Measurements from ENCODE around the gene TSEN54. TPM values are rescaled to one million over a fixed set of nuclear protein-coding genes. Genes with fewer than 3 reads are reported as not detected.

The TSEN54 gene
- total RNA-seq, 4 donors from 2014 or later = 15.4 to 31.2 (median 17.8) TPM

GRCh38 chr17:75492555-75493168 lies 23.7 kb upstream of the TSEN54 start:
- DNase-seq = no peak
- H3K4me1 ChIP-seq = peaks cover 34 to 36% of the 10 kb centered on the region in 2 donors
- no peaks in the 10 kb centered on the region for H3K27me3 ChIP-seq
- no peak overlapping the region for H3K27ac ChIP-seq
- peaks cover 0 to 58% of the 10 kb centered on the region in 2 donors for H3K36me3 ChIP-seq
- ATAC-seq = no peak
- no peaks in the 10 kb centered on the region for H3K9me3 ChIP-seq
- no peak overlapping the region for H3K4me3 ChIP-seq
- in situ Hi-C loops (cut with MboI; ENCODE audit: low sequenced_read_pairs in 4 of 4) = loop anchor here in 1 of 4 donors (10.0 kb wide), 1 partner anchor 58 kb away; no protein-coding TSS in a partner anchor
- TF ChIP-seq CTCF (IDR thresholded peaks at IDR 0.05 in 4 of 5, conservative IDR thresholded peaks at IDR 0.05 in 1 of 5) (no peak), POLR2A (IDR thresholded peaks at IDR 0.05) (no peak)
- intact Hi-C loops (cut with DNase I; ENCODE audit: low total_unique reads) = no loop called here

- DNase-seq (no peak), ATAC-seq (no peak)
- Histone ChIP-seq H3K4me3 (no peak overlapping the region), H3K36me3 (peaks cover 0 to 68% of the 10 kb centered on the region in 2 donors), H3K9me3 (no peaks in the 10 kb centered on the region), H3K4me1 (peaks cover 25 to 27% of the 10 kb centered on the region in 2 donors), H3K27me3 (no peaks in the 10 kb centered on the region), H3K27ac (no peak overlapping the region)
- TF ChIP-seq POLR2A (IDR thresholded peaks at IDR 0.05) (no peak), CTCF (IDR thresholded peaks at IDR 0.05 in 4 of 5, conservative IDR thresholded peaks at IDR 0.05 in 1 of 5) (no peak)
- intact Hi-C loops (cut with DNase I; ENCODE audit: low total_unique reads) = no loop called here
- in situ Hi-C loops (cut with MboI; ENCODE audit: low sequenced_read_pairs in 4 of 4) = loop anchor here in 1 of 4 donors (10.0 kb wide), 1 partner anchor 59 kb away; no protein-coding TSS in a partner anchor
These were observed 22.7 kb upstream of the TSEN54 start for GRCh38 chr17:75493476-75494129.

GRCh38 chr17:75494326-75494877 lies 21.9 kb upstream of the TSEN54 start:
- DNase-seq = no peak
- H3K9me3 ChIP-seq = no peaks in the 10 kb centered on the region
- H3K27me3 ChIP-seq = no peaks in the 10 kb centered on the region
- in situ Hi-C loops (cut with MboI; ENCODE audit: low sequenced_read_pairs in 4 of 4) (loop anchor here in 1 of 4 donors (10.0 kb wide), 1 partner anchor 60 kb away; no protein-coding TSS in a partner anchor), intact Hi-C loops (cut with DNase I; ENCODE audit: low total_unique reads) (no loop called here)
- no peak for ATAC-seq
- H3K4me3 ChIP-seq = no peak overlapping the region
- H3K27ac ChIP-seq = no peak overlapping the region
- H3K4me1 ChIP-seq = peaks cover 17 to 19% of the 10 kb centered on the region in 2 donors
- peaks cover 0 to 71% of the 10 kb centered on the region in 2 donors for H3K36me3 ChIP-seq
- TF ChIP-seq CTCF (IDR thresholded peaks at IDR 0.05 in 4 of 5, conservative IDR thresholded peaks at IDR 0.05 in 1 of 5) (no peak), POLR2A (IDR thresholded peaks at IDR 0.05) (no peak)

- no peak overlapping the region for H3K4me3 ChIP-seq
- intact Hi-C loops (cut with DNase I; ENCODE audit: low total_unique reads) (no loop called here), in situ Hi-C loops (cut with MboI; ENCODE audit: low sequenced_read_pairs in 4 of 4) (loop anchor here in 1 of 4 donors (10.0 kb wide), 1 partner anchor 61 kb away; no protein-coding TSS in a partner anchor)
- TF ChIP-seq CTCF (IDR thresholded peaks at IDR 0.05 in 4 of 5, conservative IDR thresholded peaks at IDR 0.05 in 1 of 5) (no peak), POLR2A (IDR thresholded peaks at IDR 0.05) (no peak)
- no peak overlapping the region for H3K27ac ChIP-seq
- no peaks in the 10 kb centered on the region for H3K27me3 ChIP-seq
- DNase-seq (no peak), ATAC-seq (no peak)
- peaks cover 0 to 85% of the 10 kb centered on the region in 2 donors for H3K36me3 ChIP-seq
- peaks cover under 1 to 3% of the 10 kb centered on the region in 2 donors for H3K4me1 ChIP-seq
- H3K9me3 ChIP-seq = no peaks in the 10 kb centered on the region
These were observed 20.3 kb upstream of the TSEN54 start for GRCh38 chr17:75496005-75496404.

Data from gastrocnemius medialis (tissue), 4 donors.